Fibroblast of villous mesenchyme (primary cell): ENCODE measurements around the gene PCDHA11. TPM values are rescaled to one million over a fixed set of nuclear protein-coding genes. Genes with fewer than 3 reads are reported as not detected.
"Not testable (repeated sequence)": the region's sequence is repeated elsewhere in the genome, so short reads cannot be mapped to it uniquely, and the experiment has no call there.

Experiments
- DNase-seq: peaks from one replicate; pipeline ENCODE4 v3.0.0-alpha.2; 2010; ENCODE audit warnings: low read depth
- H3K4me3 ChIP-seq: 2 replicates; pipeline ENCODE4 v1.5.1; 2011; ENCODE audit warnings: low read depth, mild to moderate bottlenecking, low read length
- CTCF ChIP-seq: IDR thresholded peaks from 2 replicates; pipeline ENCODE4 v1.5.1; 2012; ENCODE audit warnings: low read depth, mild to moderate bottlenecking, low read length; ENCODE audit not compliant: insufficient read depth
- total RNA-seq: library from RNA; depleted of rRNA; stranded (reverse); fragments of >200 nt; gene quantifications from 2 replicates; pipeline ENCODE4 v1.2.3, GENCODE V29; 2012

The PCDHA11 gene
- total RNA-seq, 1 donor, result under 0.01 TPM

- H3K4me3 ChIP-seq, result no peak overlapping the region
- TF ChIP-seq CTCF, result no peak
These were observed 6.1 kb upstream of the PCDHA11 start for GRCh38 chr5:140862441-140863295.

DNA sequence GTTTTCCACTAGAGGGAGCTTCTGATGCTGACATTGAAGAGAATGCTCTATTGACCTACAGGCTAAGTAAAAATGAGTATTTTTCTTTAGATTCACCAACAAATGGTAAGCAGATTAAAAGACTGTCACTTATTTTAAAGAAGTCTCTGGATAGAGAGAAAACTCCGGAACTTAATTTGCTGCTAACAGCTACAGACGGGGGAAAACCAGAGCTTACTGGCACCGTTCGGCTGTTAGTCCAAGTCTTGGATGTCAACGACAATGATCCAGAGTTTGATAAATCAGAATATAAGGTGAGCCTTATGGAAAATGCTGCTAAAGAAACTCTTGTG lies 764 bp downstream of the PCDHA11 start:
- TF ChIP-seq CTCF, result peak; percentile 25
- H3K4me3 ChIP-seq, result no peak overlapping the region
- DNase-seq, result no peak

More at GRCh38 chr5:140862441-140863295, 6.1 kb upstream of the PCDHA11 start:
- no peak for DNase-seq

GRCh38 chr5:140870221-140871201 lies 1.8 kb downstream of the PCDHA11 start:
- no peak for DNase-seq
- no peak for TF ChIP-seq CTCF

GRCh38 chr5:140875085-140876065 lies 6.6 kb downstream of the PCDHA11 start, which contains the start of gene PCDHA12:
PCDHA12 (plus strand) TSS chr5:140875308; CDS start chr5:140875473, 165 bp downstream.
- H3K4me3 ChIP-seq, result no peak within 1 kb of the TSS
- DNase-seq, result no peak
- no peak for TF ChIP-seq CTCF

More at GRCh38 chr5:140870221-140871201, 1.8 kb downstream of the PCDHA11 start:
- no peak overlapping the region for H3K4me3 ChIP-seq

GRCh38 chr5:140876541-140877261 lies 7.9 kb downstream of the PCDHA11 start:
- not testable (repeated sequence) for DNase-seq, H3K4me3 ChIP-seq

GRCh38 chr5:140877262-140877581 lies 8.5 kb downstream of the PCDHA11 start:
- DNase-seq, result no peak
- no peak overlapping the region for H3K4me3 ChIP-seq
- TF ChIP-seq CTCF, result no peak
